ENCODE results near the gene POLN. TPM values are rescaled to one million over a fixed set of nuclear protein-coding genes. Genes with fewer than 3 reads are reported as not detected.

The POLN gene
- total RNA-seq, 1 donor from 2014 or later: 1.9 TPM

GRCh38 chr4:2092669-2093053, 149.3 kb downstream of the POLN start:
- intact Hi-C loops (cut with micrococcal nuclease): no loop called here

GRCh38 chr4:2091990-2092668, 149.8 kb downstream of the POLN start:
- Mint-ChIP-seq H3K27ac (no peak overlapping the region), H3K4me3 (no peak overlapping the region), H3K4me1 (no peaks in the 10 kb centered on the region), H3K36me3 (ENCODE audit: low read depth) (peaks cover 2% of the 10 kb centered on the region), H3K27me3 (peaks cover 10% of the 10 kb centered on the region), H3K9me3 (peaks cover 14% of the 10 kb centered on the region)
- peak; percentile 45 for DNase-seq
- intact Hi-C loops (cut with micrococcal nuclease): no loop called here

More at GRCh38 chr4:2092669-2093053, 149.3 kb downstream of the POLN start:
- Mint-ChIP-seq H3K36me3 (ENCODE audit: low read depth) (peaks cover 2% of the 10 kb centered on the region), H3K27me3 (peaks cover 10% of the 10 kb centered on the region), H3K9me3 (peaks cover 14% of the 10 kb centered on the region), H3K4me3 (no peak overlapping the region), H3K27ac (no peak overlapping the region), H3K4me1 (no peaks in the 10 kb centered on the region)
- peak; percentile 44 for DNase-seq

GRCh38 chr4:2090642-2091041, 151.3 kb downstream of the POLN start:
- peaks cover 10% of the 10 kb centered on the region for H3K27me3 Mint-ChIP-seq
- no peak overlapping the region for H3K27ac Mint-ChIP-seq
- peaks cover 6% of the 10 kb centered on the region for H3K9me3 Mint-ChIP-seq
- intact Hi-C loops (cut with micrococcal nuclease): no loop called here
- H3K4me1 Mint-ChIP-seq: no peaks in the 10 kb centered on the region
- peaks cover 3% of the 10 kb centered on the region for H3K36me3 Mint-ChIP-seq (ENCODE audit: low read depth)
- DNase-seq: no peak
- H3K4me3 Mint-ChIP-seq: no peak overlapping the region

- no peaks in the 10 kb centered on the region for H3K9me3 Mint-ChIP-seq
These were observed 152.7 kb downstream of the POLN start for GRCh38 chr4:2089222-2089621.

GRCh38 chr4:2087170-2087569, 154.8 kb downstream of the POLN start:
- peaks cover 10% of the 10 kb centered on the region for H3K27me3 Mint-ChIP-seq

More at GRCh38 chr4:2089222-2089621, 152.7 kb downstream of the POLN start:
- H3K4me3 Mint-ChIP-seq: no peak overlapping the region
- H3K4me1 Mint-ChIP-seq: no peaks in the 10 kb centered on the region
- DNase-seq: no peak
- peaks cover 10% of the 10 kb centered on the region for H3K27me3 Mint-ChIP-seq
- peaks cover 1% of the 10 kb centered on the region for H3K36me3 Mint-ChIP-seq (ENCODE audit: low read depth)
- H3K27ac Mint-ChIP-seq: no peak overlapping the region
- intact Hi-C loops (cut with micrococcal nuclease): no loop called here

GRCh38 chr4:2085496-2085901, 156.4 kb downstream of the POLN start:
- Mint-ChIP-seq H3K36me3 (ENCODE audit: low read depth) (peaks cover 1% of the 10 kb centered on the region), H3K9me3 (no peaks in the 10 kb centered on the region), H3K4me1 (no peaks in the 10 kb centered on the region), H3K27me3 (peaks cover 9% of the 10 kb centered on the region), H3K4me3 (no peak overlapping the region), H3K27ac (no peak overlapping the region)
- intact Hi-C loops (cut with micrococcal nuclease): no loop called here
- DNase-seq: no peak

More at GRCh38 chr4:2087170-2087569, 154.8 kb downstream of the POLN start:
- Mint-ChIP-seq H3K4me3 (no peak overlapping the region), H3K36me3 (ENCODE audit: low read depth) (peaks cover 1% of the 10 kb centered on the region), H3K9me3 (no peaks in the 10 kb centered on the region), H3K27ac (no peak overlapping the region), H3K4me1 (no peaks in the 10 kb centered on the region)
- intact Hi-C loops (cut with micrococcal nuclease): no loop called here
- DNase-seq: no peak

- DNase-seq: no peak
- intact Hi-C loops (cut with micrococcal nuclease): no loop called here
- H3K36me3 Mint-ChIP-seq (ENCODE audit: low read depth): peaks cover 1% of the 10 kb centered on the region
- H3K4me3 Mint-ChIP-seq: no peak overlapping the region
- no peak overlapping the region for H3K27ac Mint-ChIP-seq
- peaks cover 4% of the 10 kb centered on the region for H3K27me3 Mint-ChIP-seq
- no peaks in the 10 kb centered on the region for H3K9me3 Mint-ChIP-seq
- no peaks in the 10 kb centered on the region for H3K4me1 Mint-ChIP-seq
These were observed 157.6 kb downstream of the POLN start for GRCh38 chr4:2084316-2084715.

GRCh38 chr4:2083826-2084160, 158.1 kb downstream of the POLN start:
- H3K27me3 Mint-ChIP-seq: peaks cover 3% of the 10 kb centered on the region
- DNase-seq: no peak
- intact Hi-C loops (cut with micrococcal nuclease): no loop called here
- H3K9me3 Mint-ChIP-seq: no peaks in the 10 kb centered on the region
- H3K4me1 Mint-ChIP-seq: no peaks in the 10 kb centered on the region
- peaks cover 1% of the 10 kb centered on the region for H3K36me3 Mint-ChIP-seq (ENCODE audit: low read depth)
- no peak overlapping the region for H3K27ac Mint-ChIP-seq
- H3K4me3 Mint-ChIP-seq: no peak overlapping the region

- no peak overlapping the region for H3K27ac Mint-ChIP-seq
- H3K4me3 Mint-ChIP-seq: no peak overlapping the region
- peaks cover 2% of the 10 kb centered on the region for H3K27me3 Mint-ChIP-seq
- H3K9me3 Mint-ChIP-seq: no peaks in the 10 kb centered on the region
- intact Hi-C loops (cut with micrococcal nuclease): no loop called here
- peaks cover 1% of the 10 kb centered on the region for H3K36me3 Mint-ChIP-seq (ENCODE audit: low read depth)
- no peak for DNase-seq
- H3K4me1 Mint-ChIP-seq: no peaks in the 10 kb centered on the region
These were observed 158.7 kb downstream of the POLN start for GRCh38 chr4:2083116-2083825.

GRCh38 chr4:2082627-2083026, 159.3 kb downstream of the POLN start:
- H3K4me1 Mint-ChIP-seq: no peaks in the 10 kb centered on the region
- peaks cover 1% of the 10 kb centered on the region for H3K36me3 Mint-ChIP-seq (ENCODE audit: low read depth)
- intact Hi-C loops (cut with micrococcal nuclease): no loop called here
- no peaks in the 10 kb centered on the region for H3K9me3 Mint-ChIP-seq
- peaks cover 2% of the 10 kb centered on the region for H3K27me3 Mint-ChIP-seq
- H3K27ac Mint-ChIP-seq: no peak overlapping the region
- DNase-seq: no peak
- H3K4me3 Mint-ChIP-seq: no peak overlapping the region

GRCh38 chr4:2082118-2082517, 159.8 kb downstream of the POLN start:
- peaks cover 1% of the 10 kb centered on the region for H3K36me3 Mint-ChIP-seq (ENCODE audit: low read depth)
- no peaks in the 10 kb centered on the region for H3K4me1 Mint-ChIP-seq
- peaks cover 2% of the 10 kb centered on the region for H3K27me3 Mint-ChIP-seq
- no peaks in the 10 kb centered on the region for H3K9me3 Mint-ChIP-seq
- DNase-seq: no peak
- intact Hi-C loops (cut with micrococcal nuclease): no loop called here
- no peak overlapping the region for H3K4me3 Mint-ChIP-seq
- H3K27ac Mint-ChIP-seq: no peak overlapping the region

GRCh38 chr4:2081540-2081939, 160.4 kb downstream of the POLN start:
- Mint-ChIP-seq H3K4me1 (no peaks in the 10 kb centered on the region), H3K4me3 (no peak overlapping the region), H3K9me3 (no peaks in the 10 kb centered on the region), H3K36me3 (ENCODE audit: low read depth) (peaks cover 1% of the 10 kb centered on the region), H3K27me3 (peaks cover 2% of the 10 kb centered on the region), H3K27ac (no peak overlapping the region)
- intact Hi-C loops (cut with micrococcal nuclease): no loop called here
- DNase-seq: no peak

- Mint-ChIP-seq H3K9me3 (no peaks in the 10 kb centered on the region), H3K4me1 (no peaks in the 10 kb centered on the region), H3K36me3 (ENCODE audit: low read depth) (no peaks in the 10 kb centered on the region), H3K4me3 (no peak overlapping the region), H3K27me3 (no peaks in the 10 kb centered on the region), H3K27ac (no peak overlapping the region)
- intact Hi-C loops (cut with micrococcal nuclease): no loop called here
- DNase-seq: no peak
These were observed 161.3 kb downstream of the POLN start for GRCh38 chr4:2080429-2081300.

- intact Hi-C loops (cut with micrococcal nuclease): no loop called here
- no peaks in the 10 kb centered on the region for H3K36me3 Mint-ChIP-seq (ENCODE audit: low read depth)
- no peak overlapping the region for H3K4me3 Mint-ChIP-seq
- H3K9me3 Mint-ChIP-seq: no peaks in the 10 kb centered on the region
- no peak overlapping the region for H3K27ac Mint-ChIP-seq
- no peak for DNase-seq
- no peaks in the 10 kb centered on the region for H3K4me1 Mint-ChIP-seq
- no peaks in the 10 kb centered on the region for H3K27me3 Mint-ChIP-seq
These were observed 162.0 kb downstream of the POLN start for GRCh38 chr4:2079926-2080325.

Data from activated CD4-positive, alpha-beta T cell treated with anti-CD3 and anti-CD28 coated beads, Interleukin-2, amount 10 ng/mL, durations not matched to agents 24 days and 14 days (primary cell).